Measurements from ENCODE around the gene DTX2.
"Not testable (repeated sequence)": the region's sequence is repeated elsewhere in the genome, so short reads cannot be mapped to it uniquely, and the experiment has no call there.

DTX2 gene

GRCh38 chr7:76512941-76513816, 51.7 kb downstream of the DTX2 start:
- no peak for DNase-seq

- no peak for DNase-seq
These were observed 52.6 kb downstream of the DTX2 start for GRCh38 chr7:76513817-76514799.

GRCh38 chr7:76514926-76515771, 53.6 kb downstream of the DTX2 start:
- DNase-seq = no peak

- DNase-seq = peak; percentile 37
These were observed 54.5 kb downstream of the DTX2 start for GRCh38 chr7:76515999-76516443.

- DNase-seq = not testable (repeated sequence)
These were observed 55.4 kb downstream of the DTX2 start for GRCh38 chr7:76516932-76517331.

- not testable (repeated sequence) for DNase-seq
These were observed 64.7 kb downstream of the DTX2 start for GRCh38 chr7:76526183-76526582.

GRCh38 chr7:76531643-76532042, 70.1 kb downstream of the DTX2 start:
- DNase-seq = not testable (repeated sequence)

GRCh38 chr7:76543197-76543596, 81.7 kb downstream of the DTX2 start, which contains the start of gene SPDYE16:
TSS of gene SPDYE16 (minus strand) at chr7:76543297. CDS start at chr7:76541459, 1,838 bp downstream.
- DNase-seq = not testable (repeated sequence)

- peak; percentile 70 for DNase-seq
These were observed 87.7 kb downstream of the DTX2 start for GRCh38 chr7:76549025-76549854.

- DNase-seq = not testable (repeated sequence)
These were observed 88.3 kb downstream of the DTX2 start for GRCh38 chr7:76549855-76550248.

- not testable (repeated sequence) for DNase-seq
These were observed 90.5 kb downstream of the DTX2 start for GRCh38 chr7:76551992-76552391.
